ENCODE measurements around the gene CRCP. TPM values are rescaled to one million over a fixed set of nuclear protein-coding genes. Genes with fewer than 3 reads are reported as not detected.
"Not testable (repeated sequence)": the region's sequence is repeated elsewhere in the genome, so short reads cannot be mapped to it uniquely, and the experiment has no call there.

CRCP gene
- total and polyA plus RNA-seq, 3 donors from 2014 or later = 23.7 to 48.6 (median 39.4) TPM

- TF ChIP-seq CTCF (IDR thresholded peaks at IDR 0.05) (no peak), POLR2A (IDR thresholded peaks at IDR 0.05) (no peak)
- no peaks in the 10 kb centered on the region for H3K36me3 ChIP-seq (ENCODE audit: low read depth, missing control alignments)
- DNase-seq = peak; percentile 95
- 35 to 57% methylated on average over 1 to 3 of the region's 3 CpGs for WGBS, 2 donors
- no peaks in the 10 kb centered on the region for H3K9me3 ChIP-seq
- H3K4me1 ChIP-seq = peaks cover 59% of the 10 kb centered on the region
- H3K4me3 ChIP-seq = no peak overlapping the region
- H3K27me3 ChIP-seq = no peaks in the 10 kb centered on the region
- H3K27ac ChIP-seq = peak overlapping the region; percentile 75 to 81
- intact Hi-C loops (cut with DNase I; ENCODE audit: low total_unique reads) = no loop called here
Measured at GRCh38 chr7:66150471-66150870, 35.8 kb downstream of the CRCP start.

- no peak overlapping the region for H3K4me3 ChIP-seq
- 43 to 59% methylated on average over 11 to 12 of the region's 12 CpGs for WGBS, 2 donors
- intact Hi-C loops (cut with DNase I; ENCODE audit: low total_unique reads) = no loop called here
- H3K27ac ChIP-seq = peak overlapping the region; percentile 64 to 75
- peak; percentile 26 for DNase-seq
- no peaks in the 10 kb centered on the region for H3K9me3 ChIP-seq
- H3K27me3 ChIP-seq = no peaks in the 10 kb centered on the region
- no peak for TF ChIP-seq CTCF (IDR thresholded peaks at IDR 0.05)
- TF ChIP-seq POLR2A (IDR thresholded peaks at IDR 0.05) = no peak
- no peaks in the 10 kb centered on the region for H3K36me3 ChIP-seq (ENCODE audit: low read depth, missing control alignments)
- H3K4me1 ChIP-seq = peaks cover 51% of the 10 kb centered on the region
Measured at GRCh38 chr7:66152371-66153191, 37.9 kb downstream of the CRCP start.

GRCh38 chr7:66153691-66154090, 39.0 kb downstream of the CRCP start:
- intact Hi-C loops (cut with DNase I; ENCODE audit: low total_unique reads) = no loop called here
- H3K36me3 ChIP-seq (ENCODE audit: low read depth, missing control alignments) = no peaks in the 10 kb centered on the region
- no peak for DNase-seq
- WGBS, 2 donors = 90 to 93% methylated on average over 11 of the region's 11 CpGs
- no peak overlapping the region for H3K4me3 ChIP-seq
- no peak overlapping the region for H3K27ac ChIP-seq
- no peaks in the 10 kb centered on the region for H3K27me3 ChIP-seq
- H3K4me1 ChIP-seq = peaks cover 42% of the 10 kb centered on the region
- no peaks in the 10 kb centered on the region for H3K9me3 ChIP-seq
- no peak for TF ChIP-seq CTCF (IDR thresholded peaks at IDR 0.05)
- no peak for TF ChIP-seq POLR2A (IDR thresholded peaks at IDR 0.05)

- intact Hi-C loops (cut with DNase I; ENCODE audit: low total_unique reads); H3K9me3 ChIP-seq; H3K36me3 ChIP-seq (ENCODE audit: low read depth, missing control alignments); H3K4me3 ChIP-seq; H3K27ac ChIP-seq; H3K27me3 ChIP-seq; DNase-seq: not testable (repeated sequence)
- peaks cover 21% of the 10 kb centered on the region for H3K4me1 ChIP-seq
- 95 to 98% methylated on average over 7 of the region's 7 CpGs for WGBS, 2 donors
Measured at GRCh38 chr7:66156035-66156434, 41.4 kb downstream of the CRCP start.

- H3K4me1 ChIP-seq = peaks cover 11% of the 10 kb centered on the region
- no peak for DNase-seq
- H3K4me3 ChIP-seq = no peak overlapping the region
- no peaks in the 10 kb centered on the region for H3K27me3 ChIP-seq
- H3K9me3 ChIP-seq = no peaks in the 10 kb centered on the region
- H3K27ac ChIP-seq = no peak overlapping the region
- WGBS, 2 donors = 82 to 85% methylated on average over 3 of the region's 3 CpGs
- intact Hi-C loops (cut with DNase I; ENCODE audit: low total_unique reads) = no loop called here
- no peak for TF ChIP-seq CTCF (IDR thresholded peaks at IDR 0.05)
- TF ChIP-seq POLR2A (IDR thresholded peaks at IDR 0.05) = no peak
- H3K36me3 ChIP-seq (ENCODE audit: low read depth, missing control alignments) = no peaks in the 10 kb centered on the region
Measured at GRCh38 chr7:66157060-66157459, 42.4 kb downstream of the CRCP start.

Measured in testis (tissue), 3 donors.